Measurements from ENCODE around the gene VOPP1. TPM values are rescaled to one million over a fixed set of nuclear protein-coding genes. Genes with fewer than 3 reads are reported as not detected.

Gene VOPP1
- total and polyA plus RNA-seq, 2 of the 13 experiments (the other 11 are each of a cell fraction or from before 2014, with no cell fraction given), result 21.8 to 55.3 TPM

DNA sequence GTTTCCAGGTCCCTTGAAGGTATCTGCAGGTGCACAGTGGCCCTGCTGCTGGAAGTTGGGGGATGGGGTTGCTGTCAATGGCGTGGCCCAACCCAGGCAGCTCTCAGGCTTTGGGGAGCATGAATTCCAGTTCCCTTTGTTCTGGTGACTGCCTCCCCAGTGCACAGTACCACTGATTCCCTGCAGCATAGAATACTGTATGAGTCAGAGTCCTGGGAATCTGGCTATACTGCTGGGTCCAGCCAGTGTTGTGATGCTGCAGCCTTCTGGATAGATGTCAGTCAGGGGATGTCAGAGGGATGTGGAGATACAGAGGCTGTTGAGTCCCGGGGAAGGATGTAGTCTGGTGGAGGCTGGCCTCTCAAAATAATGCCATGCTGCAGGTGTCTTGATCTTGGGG lies 107.9 kb downstream of the VOPP1 start:
- DNase-seq (ENCODE audit: low spot score), result no peak
- WGBS (ENCODE audit: low lambda C conversion rate), result 100% methylated on average over 2 of the region's 2 CpGs
- no peak for TF ChIP-seq PATZ1 (CRISPR knock-in tag; IDR thresholded peaks at IDR 0.05)
- TF ChIP-seq ZSCAN31 (CRISPR knock-in tag; IDR thresholded peaks at IDR 0.05; ENCODE audit: low read depth), result no peak
- TF ChIP-seq, protein P1, sequence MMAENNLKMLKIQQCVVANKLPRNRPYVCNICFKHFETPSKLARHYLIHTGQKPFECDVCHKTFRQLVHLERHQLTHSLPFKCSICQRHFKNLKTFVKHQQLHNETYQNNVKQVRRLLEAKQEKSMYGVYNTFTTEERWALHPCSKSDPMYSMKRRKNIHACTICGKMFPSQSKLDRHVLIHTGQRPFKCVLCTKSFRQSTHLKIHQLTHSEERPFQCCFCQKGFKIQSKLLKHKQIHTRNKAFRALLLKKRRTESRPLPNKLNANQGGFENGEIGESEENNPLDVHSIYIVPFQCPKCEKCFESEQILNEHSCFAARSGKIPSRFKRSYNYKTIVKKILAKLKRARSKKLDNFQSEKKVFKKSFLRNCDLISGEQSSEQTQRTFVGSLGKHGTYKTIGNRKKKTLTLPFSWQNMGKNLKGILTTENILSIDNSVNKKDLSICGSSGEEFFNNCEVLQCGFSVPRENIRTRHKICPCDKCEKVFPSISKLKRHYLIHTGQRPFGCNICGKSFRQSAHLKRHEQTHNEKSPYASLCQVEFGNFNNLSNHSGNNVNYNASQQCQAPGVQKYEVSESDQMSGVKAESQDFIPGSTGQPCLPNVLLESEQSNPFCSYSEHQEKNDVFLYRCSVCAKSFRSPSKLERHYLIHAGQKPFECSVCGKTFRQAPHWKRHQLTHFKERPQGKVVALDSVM (CRISPR knock-in tag; IDR thresholded peaks at IDR 0.05), result no peak
- no peak for TF ChIP-seq ZNF563 (CRISPR knock-in tag; IDR thresholded peaks at IDR 0.05)
- no peak for TF ChIP-seq MED8 (CRISPR knock-in tag; IDR thresholded peaks at IDR 0.05; ENCODE audit: insufficient replicate concordance)
- TF ChIP-seq POGZ (CRISPR knock-in tag; IDR thresholded peaks at IDR 0.05), result no peak
- no peak for TF ChIP-seq HMGA1 (CRISPR knock-in tag; conservative IDR thresholded peaks at IDR 0.05)
- no peak for TF ChIP-seq PAF1 (CRISPR knock-in tag; IDR thresholded peaks at IDR 0.05)
- TF ChIP-seq MED1 (CRISPR knock-in tag; IDR thresholded peaks at IDR 0.05), result no peak
- no peak for TF ChIP-seq SNRNP70 (IDR thresholded peaks at IDR 0.05; ENCODE audit: low read depth, low read length)
- no peak for TF ChIP-seq AHR (CRISPR knock-in tag; IDR thresholded peaks at IDR 0.05)
- TF ChIP-seq SRSF1 (optimal IDR thresholded peaks at IDR 0.05; ENCODE audit: low read depth, low read length), result no peak
- no peak for TF ChIP-seq SRF (IDR thresholded peaks at IDR 0.05; ENCODE audit: low read depth, low read length)
- TF ChIP-seq ZNF790 (CRISPR knock-in tag; IDR thresholded peaks at IDR 0.05; ENCODE audit: borderline replicate concordance), result no peak
- TF ChIP-seq ZSCAN30 (CRISPR knock-in tag; IDR thresholded peaks at IDR 0.05), result no peak
- TF ChIP-seq NFYB (CRISPR knock-in tag; IDR thresholded peaks at IDR 0.05), result no peak
- Histone ChIP-seq H3K27ac (ENCODE audit: extremely low read length, insufficient read depth, low read length) (no peak overlapping the region), H3K4me1 (ENCODE audit: insufficient read depth, low read length) (peaks cover 13% of the 10 kb centered on the region), H3K79me2 (ENCODE audit: insufficient read depth, low read length) (no peaks in the 10 kb centered on the region), H3K36me3 (replicated peaks in 1 of 2; ENCODE audit: control insufficient read depth in 1 of 2, insufficient read depth in 2 of 2, low read length in 2 of 2) (peaks cover 4 to 17% of the 10 kb centered on the region in 2 experiments; a peak in 3 of 5 replicates), H4K20me1 (ENCODE audit: insufficient read depth, low read length) (no peaks in the 10 kb centered on the region), H3K27me3 (ENCODE audit: control insufficient read depth in 1 of 2, insufficient read depth in 2 of 2, low read length in 2 of 2) (no peaks in the 10 kb centered on the region), H3K4me2 (ENCODE audit: low read depth, low read length) (no peak overlapping the region), H2AFZ (ENCODE audit: low read length) (no peak overlapping the region), H3K9ac (ENCODE audit: insufficient read depth, low read depth, low read length) (no peak overlapping the region), H3K4me3 (replicated peaks in 1 of 3; ENCODE audit: insufficient read depth in 1 of 3, low read depth in 2 of 3, low read length in 3 of 3) (no peak overlapping the region), H3K9me3 (ENCODE audit: low read length) (no peaks in the 10 kb centered on the region)
- ATAC-seq, result no peak
- intact Hi-C loops (cut with micrococcal nuclease; ENCODE audit: unreplicated experiment), result no loop called here
- ChIA-PET CTCF (ENCODE audit: low intra/inter-chr PET ratio, low total read pairs) (no interaction called here), POLR2A (no interaction called here)
- in situ Hi-C loops (cut with HindIII; ENCODE audit: extremely low pct_ligation_motif_present, low pct_unique_long_range_greater_than_20kb), result no loop called here
- no TSS peak for BruUV-seq (replicated peaks)
- FAIRE-seq, result no peak

Measured in HepG2 (cell line).